GM21717 (cell line): Measurements from ENCODE around the gene FARSB.
"Not testable (repeated sequence)": the region's sequence is repeated elsewhere in the genome, so short reads cannot be mapped to it uniquely, and the experiment has no call there.

Source experiments
- ATAC-seq: cut with Tn5 transposase; IDR thresholded peaks from one replicate; pipeline ENCODE4 v1.9.1; 2021; ENCODE audit warnings: mild to moderate bottlenecking, moderate library complexity; ENCODE audit not compliant: unreplicated experiment

The FARSB gene

DNA sequence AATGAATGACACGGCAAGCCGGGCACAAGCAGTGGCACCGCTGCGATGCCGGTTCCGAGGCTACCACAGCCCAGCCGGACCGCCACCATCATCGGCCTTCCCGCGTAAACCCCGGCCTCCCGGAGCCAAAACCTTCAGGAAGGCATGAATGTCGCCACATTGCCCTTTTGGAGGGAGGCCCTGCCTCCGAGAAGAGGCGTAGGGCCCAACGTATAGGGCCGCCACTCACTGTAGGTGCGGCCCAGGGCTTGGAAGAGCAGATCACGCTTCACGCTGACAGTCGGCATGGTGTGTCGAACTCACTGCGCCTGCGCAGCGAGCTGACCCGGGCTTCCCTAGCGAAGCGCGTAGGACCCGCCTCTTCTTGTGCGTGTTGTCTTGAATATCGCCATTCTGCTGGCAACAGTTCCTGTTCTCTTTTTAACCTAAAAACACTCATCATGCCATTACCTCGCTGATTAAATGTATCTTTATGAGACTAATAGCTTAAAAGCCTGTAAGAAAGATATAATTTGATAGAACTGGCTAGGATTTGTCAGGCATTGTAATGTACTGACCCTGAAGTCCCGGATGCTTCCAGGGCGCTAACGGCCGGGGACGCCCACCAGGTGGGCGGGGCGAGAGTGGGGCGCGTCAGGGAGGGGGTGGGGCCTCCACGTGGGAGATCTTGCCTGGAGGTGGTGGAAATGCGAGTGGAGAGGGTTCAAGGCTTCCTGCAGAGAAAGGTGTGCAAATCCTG, at the start of gene FARSB:
FARSB (minus strand) TSS at position 306 of the 739 bp plus-strand sequence; CDS start at position 287, 19 bp downstream.
- ATAC-seq, result peak; percentile 88

- no peak for ATAC-seq
These were observed 48.0 kb upstream of the FARSB start for GRCh38 chr2:222703886-222704285.

- ATAC-seq, result no peak
These were observed 47.2 kb upstream of the FARSB start for GRCh38 chr2:222703091-222703490.

DNA sequence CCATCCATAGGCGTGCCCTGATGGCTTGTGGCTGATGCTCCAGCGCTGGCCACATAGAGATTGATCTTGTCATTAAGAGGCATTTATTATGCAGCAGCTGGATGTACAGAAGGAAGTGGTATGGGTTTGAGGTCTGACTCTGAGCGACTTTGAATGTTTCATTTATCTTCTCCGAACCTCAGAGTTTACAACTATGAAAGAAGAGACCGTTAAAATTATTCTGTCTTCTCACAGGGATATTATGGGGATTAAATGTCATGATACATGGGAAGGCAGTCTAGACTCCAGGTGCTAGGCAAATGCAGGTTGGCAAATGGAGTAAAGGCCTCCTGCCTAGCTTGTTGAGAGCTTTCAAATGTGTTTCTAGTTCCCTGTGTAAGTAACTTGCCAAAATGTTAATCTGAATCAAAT, 45.8 kb upstream of the FARSB start:
- no peak for ATAC-seq

DNA sequence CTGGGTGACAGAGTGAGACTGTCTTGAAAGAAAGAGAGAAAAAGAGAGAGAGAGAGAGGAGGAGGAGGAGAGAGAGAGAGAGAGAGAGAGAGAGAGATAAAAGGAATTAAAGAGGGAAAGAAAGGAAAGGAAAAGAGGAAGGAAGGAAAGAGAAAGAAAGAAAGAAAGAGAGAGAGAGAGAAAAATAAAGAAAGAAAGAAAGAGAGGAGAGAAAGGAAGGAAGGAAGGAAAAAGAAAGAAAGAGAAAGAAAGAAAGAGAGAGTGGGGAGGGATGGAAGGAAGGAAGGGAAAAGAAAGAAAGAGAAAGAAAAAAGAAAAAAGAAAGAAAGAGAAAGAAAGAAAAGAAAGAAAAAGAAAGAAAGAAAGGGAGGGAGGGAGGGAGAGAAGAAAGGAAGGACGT, 45.3 kb upstream of the FARSB start:
- no peak for ATAC-seq

- ATAC-seq, result no peak
These were observed 42.4 kb upstream of the FARSB start for GRCh38 chr2:222698276-222698675.

DNA sequence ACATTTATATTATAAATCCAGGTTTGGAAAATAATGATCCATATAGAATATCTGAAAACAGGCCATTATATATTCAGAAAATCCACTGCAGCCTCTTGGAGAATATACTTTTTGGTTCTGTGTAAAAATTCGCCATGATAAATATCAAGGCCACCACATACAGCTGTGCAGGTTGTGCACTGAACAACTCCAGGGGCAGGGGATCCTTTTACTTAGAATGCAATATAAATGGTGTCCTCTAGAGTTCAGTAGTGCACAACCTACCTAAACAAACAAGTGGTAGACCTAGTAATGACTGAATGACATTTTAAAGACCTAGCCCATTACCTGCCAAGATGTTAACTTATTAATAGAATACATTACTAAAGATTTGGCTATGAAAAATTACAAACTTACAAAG, 37.9 kb upstream of the FARSB start:
- ATAC-seq, result no peak

DNA sequence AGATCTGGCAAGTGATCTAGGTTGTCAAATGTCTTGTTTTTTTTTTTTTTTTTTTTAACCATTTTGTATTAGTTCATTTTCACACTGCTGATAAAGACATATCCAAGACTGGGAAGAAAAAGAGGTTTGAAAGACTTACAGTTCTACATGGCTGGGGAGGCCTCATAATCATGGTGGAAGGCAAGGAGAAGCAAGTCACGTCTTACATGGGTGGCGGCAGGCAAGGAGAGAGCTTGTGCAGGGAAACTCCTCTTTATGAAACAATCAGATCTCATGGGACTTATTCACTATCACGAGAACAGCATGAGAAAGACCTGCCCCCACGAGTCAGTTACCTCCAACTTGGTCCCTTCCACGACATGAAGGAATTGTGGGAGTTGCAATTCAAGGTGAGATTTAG, 37.5 kb upstream of the FARSB start:
- ATAC-seq, result not testable (repeated sequence)

DNA sequence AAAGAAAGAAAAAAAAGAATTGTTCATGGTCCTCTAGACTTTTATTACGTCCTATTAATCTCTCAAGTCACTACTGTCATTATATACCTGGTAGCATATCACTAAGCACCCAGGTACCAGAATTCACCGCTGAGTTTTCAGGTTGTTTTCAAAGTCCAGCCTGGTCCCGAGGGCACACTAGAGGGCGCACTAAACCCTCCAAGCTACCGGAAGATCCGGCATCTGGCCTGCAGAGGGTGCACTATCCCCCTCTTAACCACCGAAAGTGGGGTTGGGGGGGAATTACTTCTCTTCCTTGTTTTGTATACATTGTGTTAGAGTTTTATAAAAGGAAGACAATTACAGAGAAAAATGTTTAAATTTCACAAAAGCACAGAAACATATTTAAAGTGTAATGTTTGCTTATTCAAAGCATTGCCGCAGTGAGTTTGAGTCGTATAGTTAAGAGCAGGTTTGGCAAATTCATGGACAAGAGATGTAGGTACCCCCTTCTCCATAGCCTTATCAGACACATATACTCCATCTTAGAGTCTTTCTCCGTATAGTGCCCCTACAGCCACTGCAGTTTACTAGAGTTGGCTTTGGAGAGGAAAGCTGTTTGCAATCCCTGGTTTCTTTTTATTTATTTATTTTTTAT, 34.8 kb upstream of the FARSB start:
- peak; percentile 95 for ATAC-seq

DNA sequence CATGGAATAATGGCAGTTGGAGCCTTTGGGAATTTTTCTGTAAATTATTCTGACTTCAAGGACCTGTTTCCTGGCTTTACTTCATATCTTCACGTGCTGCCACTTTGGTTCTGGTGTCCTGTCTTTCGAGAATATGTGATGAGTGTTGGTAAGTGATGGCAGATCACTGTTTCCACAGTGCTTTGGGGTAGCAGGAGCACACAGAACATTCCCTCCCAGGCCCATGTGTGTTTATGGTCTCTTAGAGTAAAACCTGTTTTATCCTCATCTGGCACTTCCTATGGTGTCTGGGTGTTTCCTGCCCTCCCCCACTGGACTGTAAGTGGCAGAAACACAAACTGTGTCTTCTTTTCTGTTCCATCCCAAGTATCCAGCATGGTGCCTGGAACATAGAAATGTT, 33.4 kb upstream of the FARSB start:
- ATAC-seq, result no peak

DNA sequence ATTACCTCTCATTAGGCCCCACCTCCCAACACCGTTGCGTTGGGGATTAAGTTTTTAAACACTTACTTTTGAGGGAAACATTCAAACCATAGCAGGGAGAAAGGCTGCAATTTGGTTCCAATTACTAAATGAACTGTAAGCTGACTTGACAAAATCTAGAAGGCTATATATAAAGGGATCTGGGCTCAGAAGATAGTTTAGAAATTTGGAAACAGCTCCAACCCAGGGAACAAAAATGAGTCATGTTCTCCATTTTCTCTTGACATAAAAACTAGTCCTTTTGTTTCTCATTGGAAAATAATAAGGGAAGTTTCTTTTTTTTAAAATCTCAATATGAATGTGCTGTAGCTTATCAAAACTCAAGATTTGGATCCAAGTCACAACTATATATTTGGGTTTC, 33.0 kb upstream of the FARSB start:
- no peak for ATAC-seq

DNA sequence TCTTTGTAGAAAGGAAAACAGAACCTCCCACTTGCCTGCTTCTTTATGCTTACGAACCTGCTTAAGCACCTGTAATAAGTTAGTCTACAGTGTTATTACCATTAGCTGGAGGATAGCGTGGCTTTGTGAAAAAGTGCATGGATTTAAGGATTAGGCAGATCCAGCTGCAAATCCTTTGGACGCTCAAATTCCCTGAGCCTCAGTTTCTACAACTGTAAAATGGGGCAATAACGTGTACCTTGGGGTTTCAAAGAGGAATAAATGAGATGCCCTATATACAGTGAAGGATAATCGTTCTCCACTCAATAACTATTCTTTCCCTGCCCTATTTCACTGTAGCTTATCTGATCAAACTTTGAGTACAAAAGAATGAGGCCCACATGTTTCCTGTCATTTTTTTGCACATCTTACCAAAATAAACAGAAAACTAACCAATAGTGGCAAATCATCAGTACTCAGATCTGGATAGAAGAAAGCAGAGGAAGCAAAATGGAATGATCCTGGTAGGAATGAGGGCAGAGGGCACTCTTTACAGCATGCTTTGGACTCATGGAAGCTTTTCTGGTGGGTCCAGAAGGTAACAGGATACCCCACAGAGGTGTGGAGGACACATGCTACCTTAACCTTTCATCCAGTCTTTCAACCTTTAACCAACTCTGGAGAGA, 30.3 kb upstream of the FARSB start:
- no peak for ATAC-seq

GRCh38 chr2:222683805-222684204, 27.9 kb upstream of the FARSB start:
- ATAC-seq, result no peak

GRCh38 chr2:222677981-222678380, 22.1 kb upstream of the FARSB start:
- no peak for ATAC-seq

DNA sequence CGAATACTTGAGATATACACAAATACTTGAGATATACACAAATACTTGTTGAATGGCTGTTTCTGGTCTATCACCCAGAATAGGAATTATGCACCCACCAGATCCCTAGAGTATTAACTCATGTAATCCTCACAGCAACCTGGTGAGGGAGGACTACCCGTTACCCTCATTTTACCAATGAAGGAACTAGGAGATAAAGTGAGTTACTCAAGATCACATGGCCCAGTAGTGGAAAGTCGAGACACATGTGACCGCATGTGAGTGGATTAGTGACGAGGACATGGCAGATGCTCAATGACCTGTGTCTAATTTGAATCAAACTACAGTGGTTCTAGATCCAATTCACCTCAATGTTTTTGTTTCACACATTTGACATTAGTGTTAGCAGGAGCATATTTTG, 18.0 kb upstream of the FARSB start:
- no peak for ATAC-seq

- no peak for ATAC-seq
These were observed 17.4 kb upstream of the FARSB start for GRCh38 chr2:222673273-222673672.

DNA sequence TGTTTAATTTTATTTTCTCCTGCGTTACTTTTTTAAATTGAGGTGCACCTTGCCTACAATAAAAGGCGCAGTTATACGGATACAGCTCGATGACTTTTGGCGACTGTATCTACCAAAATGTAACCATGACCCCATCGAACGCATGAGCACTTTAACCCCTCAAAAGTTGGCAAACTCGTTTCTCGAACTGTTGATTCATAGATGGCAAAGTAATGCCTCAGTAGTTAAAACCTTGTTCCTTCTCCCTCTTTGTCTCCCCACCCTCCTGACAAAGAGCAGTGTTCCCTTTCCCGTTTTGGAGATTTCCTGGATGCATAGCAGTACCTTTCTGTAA, 16.1 kb upstream of the FARSB start:
- no peak for ATAC-seq

DNA sequence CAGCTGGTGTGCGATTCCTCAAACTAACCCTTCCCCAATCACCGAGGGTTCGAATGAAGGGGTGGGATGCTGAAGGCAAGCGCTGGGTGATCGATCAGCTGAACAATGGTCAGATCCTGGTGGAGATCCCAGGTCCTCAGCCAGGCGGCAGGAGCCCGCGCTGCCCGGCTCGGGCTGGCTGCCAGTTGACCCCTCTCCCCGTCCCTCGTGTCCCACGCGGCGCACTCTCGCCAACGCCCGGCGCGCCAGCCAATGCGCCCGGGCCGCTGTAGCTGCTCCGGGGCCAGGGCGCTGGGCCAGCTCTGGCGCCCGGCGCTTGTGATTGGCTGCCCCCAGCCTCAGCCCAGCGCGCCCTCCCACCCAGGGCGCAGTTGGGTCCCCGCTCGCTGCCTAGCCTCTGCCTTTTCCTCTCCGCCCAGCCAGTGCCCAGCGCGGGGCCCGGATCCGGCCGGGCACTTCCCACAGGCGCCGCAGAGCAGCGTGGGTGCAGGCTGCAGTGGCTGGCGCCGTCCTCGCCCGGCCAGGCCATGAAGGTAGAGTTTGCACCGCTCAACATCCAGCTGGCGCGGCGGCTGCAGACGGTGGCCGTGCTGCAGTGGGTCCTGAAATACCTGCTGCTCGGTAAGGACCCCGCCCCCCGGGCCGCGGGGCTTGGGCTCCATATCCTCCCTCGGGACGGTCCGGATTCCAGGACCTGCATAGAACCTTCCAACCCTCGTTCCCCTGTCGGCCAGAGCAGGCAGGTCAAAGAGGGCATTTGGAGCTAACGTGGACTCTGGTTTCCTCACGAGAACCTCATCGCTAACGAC, 15.6 kb upstream of the FARSB start, which contains the start of gene MOGAT1:
MOGAT1 (plus strand) TSS at position 400 of the 809 bp plus-strand sequence; CDS start at position 528, 128 bp downstream.
- no peak for ATAC-seq

DNA sequence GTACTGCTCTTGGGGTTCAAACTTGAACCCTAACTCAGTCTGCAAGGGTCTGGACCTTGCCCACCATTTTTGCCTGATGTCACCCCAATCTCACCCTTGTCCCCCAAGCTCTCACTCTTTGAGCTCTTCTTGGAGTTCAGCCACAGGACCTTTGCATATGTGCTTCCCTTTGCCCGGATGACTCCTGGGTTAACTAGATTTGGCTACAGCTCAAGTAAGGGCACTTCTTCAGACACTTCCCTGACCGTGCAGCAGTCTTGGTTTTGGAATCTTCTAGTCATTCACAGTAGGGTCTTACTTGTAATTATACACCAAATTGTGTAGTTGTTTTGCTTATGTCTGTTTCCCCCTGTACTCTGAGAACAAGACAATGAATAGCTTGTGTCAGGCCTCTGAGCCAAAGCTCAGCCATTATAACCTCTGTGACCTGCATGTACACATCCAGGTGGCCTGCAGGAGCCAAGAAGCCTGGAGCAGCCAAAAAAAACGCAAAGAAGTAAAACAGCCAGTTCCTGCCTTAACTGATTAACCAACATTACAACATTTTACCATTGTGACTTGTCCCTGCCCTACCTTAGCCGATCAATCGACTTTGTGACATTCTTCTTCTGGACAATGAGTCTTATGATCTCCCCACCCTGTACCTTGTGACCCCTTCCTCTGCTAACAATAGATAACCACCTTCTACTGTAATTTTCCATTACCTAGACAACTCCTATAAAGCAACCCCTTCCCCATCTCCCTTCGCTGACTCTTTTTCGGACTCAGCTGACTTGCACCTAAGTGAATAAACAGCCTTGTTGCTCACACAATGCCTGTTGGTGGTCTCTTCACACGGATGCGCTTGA, 14.5 kb upstream of the FARSB start:
- ATAC-seq, result no peak

GRCh38 chr2:222669353-222669752, 13.5 kb upstream of the FARSB start:
- no peak for ATAC-seq
